HG03097 (cell line): ENCODE measurements around the gene METTL25.

Experiments
- ATAC-seq: cut with Tn5 transposase; IDR thresholded peaks from one replicate; pipeline ENCODE4 v1.9.1; 2021; ENCODE audit not compliant: unreplicated experiment, low FRiP score

METTL25 gene

GRCh38 chr12:82400819-82401218 lies 42.5 kb downstream of the METTL25 start:
- no peak for ATAC-seq

GRCh38 chr12:82406651-82407050 lies 48.3 kb downstream of the METTL25 start:
- ATAC-seq: no peak

GRCh38 chr12:82407481-82407880 lies 49.2 kb downstream of the METTL25 start:
- no peak for ATAC-seq

GRCh38 chr12:82408844-82409243 lies 50.5 kb downstream of the METTL25 start:
- no peak for ATAC-seq

- no peak for ATAC-seq
These were observed 53.4 kb downstream of the METTL25 start for GRCh38 chr12:82411546-82412230.

- ATAC-seq: no peak
These were observed 53.9 kb downstream of the METTL25 start for GRCh38 chr12:82412246-82412645.

- ATAC-seq: no peak
These were observed 55.7 kb downstream of the METTL25 start for GRCh38 chr12:82414044-82414443.

- ATAC-seq: no peak
These were observed 56.6 kb downstream of the METTL25 start for GRCh38 chr12:82414926-82415325.

GRCh38 chr12:82415402-82415801 lies 57.1 kb downstream of the METTL25 start:
- ATAC-seq: no peak

- ATAC-seq: no peak
These were observed 66.9 kb downstream of the METTL25 start for GRCh38 chr12:82425241-82425640.

GRCh38 chr12:82426081-82426480 lies 67.8 kb downstream of the METTL25 start:
- no peak for ATAC-seq

- ATAC-seq: no peak
These were observed 68.3 kb downstream of the METTL25 start for GRCh38 chr12:82426586-82426985.

GRCh38 chr12:82430541-82431145 lies 72.3 kb downstream of the METTL25 start:
- no peak for ATAC-seq

GRCh38 chr12:82434392-82434911 lies 76.1 kb downstream of the METTL25 start:
- no peak for ATAC-seq

GRCh38 chr12:82436354-82436753 lies 78.0 kb downstream of the METTL25 start:
- ATAC-seq: no peak

GRCh38 chr12:82437744-82438143 lies 79.4 kb downstream of the METTL25 start:
- no peak for ATAC-seq

GRCh38 chr12:82438356-82438755 lies 80.0 kb downstream of the METTL25 start:
- no peak for ATAC-seq

GRCh38 chr12:82440885-82441284 lies 82.6 kb downstream of the METTL25 start:
- ATAC-seq: no peak

- ATAC-seq: no peak
These were observed 90.7 kb downstream of the METTL25 start for GRCh38 chr12:82448911-82449578.

GRCh38 chr12:82456633-82457032 lies 98.3 kb downstream of the METTL25 start:
- no peak for ATAC-seq

- no peak for ATAC-seq
These were observed 99.8 kb downstream of the METTL25 start for GRCh38 chr12:82458101-82458500.

- no peak for ATAC-seq
These were observed 103.1 kb downstream of the METTL25 start for GRCh38 chr12:82461393-82461792.
